GM21447 (cell line): ENCODE data around the gene OR2AJ1.

Source experiments
- ATAC-seq: cut with Tn5 transposase; IDR thresholded peaks from one replicate; pipeline ENCODE4 v1.9.1; 2021; ENCODE audit not compliant: unreplicated experiment

Gene OR2AJ1, protein sequence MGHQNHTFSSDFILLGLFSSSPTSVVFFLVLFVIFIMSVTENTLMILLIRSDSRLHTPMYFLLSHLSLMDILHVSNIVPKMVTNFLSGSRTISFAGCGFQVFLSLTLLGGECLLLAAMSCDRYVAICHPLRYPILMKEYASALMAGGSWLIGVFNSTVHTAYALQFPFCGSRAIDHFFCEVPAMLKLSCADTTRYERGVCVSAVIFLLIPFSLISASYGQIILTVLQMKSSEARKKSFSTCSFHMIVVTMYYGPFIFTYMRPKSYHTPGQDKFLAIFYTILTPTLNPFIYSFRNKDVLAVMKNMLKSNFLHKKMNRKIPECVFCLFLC

DNA sequence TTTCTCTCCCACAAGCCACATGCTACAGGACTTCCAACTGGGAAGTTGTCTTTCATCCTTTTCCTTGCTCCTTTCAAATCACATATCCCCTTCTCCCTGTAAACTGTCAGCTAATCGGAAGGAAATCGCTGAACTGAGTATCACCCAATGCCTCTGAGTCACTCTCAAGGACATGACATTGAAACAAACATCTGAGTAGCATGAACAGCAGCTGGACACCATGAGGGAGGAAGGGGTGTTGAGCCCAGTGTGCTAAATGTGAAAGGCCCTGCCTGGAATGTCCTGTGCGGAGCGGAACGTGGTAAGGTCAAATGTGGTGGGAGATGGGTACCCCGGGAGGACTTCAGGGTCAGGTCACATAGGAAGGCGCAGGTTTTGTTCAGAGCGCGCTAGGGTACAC is at the start of gene OR2AJ1:
OR2AJ1 (plus strand) TSS at position 22 of the 400 bp plus-strand sequence. CDS start 8,880 bp downstream, outside the sequence.
- no peak for ATAC-seq

DNA sequence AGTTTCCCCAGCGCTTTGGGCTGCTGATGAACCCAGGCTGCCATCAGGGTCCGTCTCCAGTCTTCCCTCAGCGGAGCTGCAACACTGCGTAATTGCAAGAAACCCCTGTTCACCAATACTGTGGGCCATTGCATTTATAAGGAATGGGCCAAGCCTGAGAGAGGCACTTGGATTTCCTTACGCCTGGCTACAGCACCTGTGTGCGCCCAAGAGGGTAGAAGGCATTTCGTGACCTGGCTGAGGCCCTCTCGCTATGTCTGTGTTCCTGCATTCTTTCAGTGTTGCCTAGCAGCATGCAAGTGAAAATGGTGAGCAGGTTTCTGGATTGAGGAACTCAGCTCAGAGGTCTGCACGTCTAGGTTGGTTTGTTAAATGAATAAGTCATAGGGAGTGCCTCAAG is 41.3 kb upstream of the OR2AJ1 start:
- no peak for ATAC-seq

DNA sequence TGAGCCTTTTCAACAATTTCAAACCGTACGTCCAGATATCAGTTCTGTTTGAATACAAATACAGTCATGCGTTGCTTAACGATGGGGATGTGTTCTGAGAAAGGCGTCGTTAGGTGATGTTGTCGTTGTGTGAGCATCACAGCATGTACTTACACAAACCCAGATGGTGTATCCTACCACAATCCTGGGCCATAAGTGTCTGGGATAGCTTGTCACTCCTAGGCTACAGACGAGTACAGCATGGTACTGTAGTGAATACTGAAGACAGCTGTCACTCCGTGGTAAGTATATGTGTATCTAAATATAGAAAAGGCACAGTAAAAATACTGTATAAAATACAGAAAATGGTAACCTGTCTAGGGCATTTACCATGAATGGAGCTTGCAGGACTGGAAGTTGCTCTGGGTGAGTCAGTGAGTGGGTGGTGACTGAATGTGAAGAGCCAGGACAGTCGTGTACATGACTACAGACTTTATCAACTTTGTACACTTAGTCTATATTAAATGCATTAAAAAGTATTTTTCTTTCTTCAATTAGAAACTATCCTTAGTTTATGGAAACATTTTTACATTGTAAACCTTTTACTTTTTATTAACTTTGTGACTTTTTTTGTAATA is 39.8 kb upstream of the OR2AJ1 start:
- no peak for ATAC-seq

DNA sequence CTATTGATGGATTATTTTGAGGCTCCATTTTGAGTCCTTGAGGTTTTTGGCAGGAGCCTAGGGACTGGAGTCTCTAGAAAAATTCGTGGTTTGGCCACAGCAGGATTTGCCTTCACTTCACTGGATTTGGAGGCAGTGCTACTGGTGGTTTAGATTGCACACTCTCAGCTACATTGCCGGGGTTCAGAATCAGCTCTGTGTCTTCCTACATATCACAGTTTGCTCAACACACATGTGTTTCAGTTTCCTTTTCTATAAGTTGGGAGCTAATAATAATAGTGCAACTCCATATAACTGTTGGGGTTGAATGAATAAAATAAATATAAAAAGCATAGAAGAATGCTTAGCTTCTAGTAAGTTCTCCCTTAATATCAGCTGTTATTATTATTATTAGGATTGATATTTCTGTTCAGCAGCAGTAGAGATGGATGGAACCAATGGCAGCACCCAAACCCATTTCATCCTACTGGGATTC is 29.5 kb upstream of the OR2AJ1 start, which contains the start of gene OR2W3:
OR2W3 (plus strand) TSS at position 425 of the 475 bp plus-strand sequence; CDS start at position 425, 0 bp downstream.
- no peak for ATAC-seq

DNA sequence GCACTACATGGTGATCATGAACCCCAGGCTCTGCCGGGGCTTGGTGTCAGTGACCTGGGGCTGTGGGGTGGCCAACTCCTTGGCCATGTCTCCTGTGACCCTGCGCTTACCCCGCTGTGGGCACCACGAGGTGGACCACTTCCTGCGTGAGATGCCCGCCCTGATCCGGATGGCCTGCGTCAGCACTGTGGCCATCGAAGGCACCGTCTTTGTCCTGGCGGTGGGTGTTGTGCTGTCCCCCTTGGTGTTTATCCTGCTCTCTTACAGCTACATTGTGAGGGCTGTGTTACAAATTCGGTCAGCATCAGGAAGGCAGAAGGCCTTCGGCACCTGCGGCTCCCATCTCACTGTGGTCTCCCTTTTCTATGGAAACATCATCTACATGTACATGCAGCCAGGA is 28.7 kb upstream of the OR2AJ1 start:
- no peak for ATAC-seq

DNA sequence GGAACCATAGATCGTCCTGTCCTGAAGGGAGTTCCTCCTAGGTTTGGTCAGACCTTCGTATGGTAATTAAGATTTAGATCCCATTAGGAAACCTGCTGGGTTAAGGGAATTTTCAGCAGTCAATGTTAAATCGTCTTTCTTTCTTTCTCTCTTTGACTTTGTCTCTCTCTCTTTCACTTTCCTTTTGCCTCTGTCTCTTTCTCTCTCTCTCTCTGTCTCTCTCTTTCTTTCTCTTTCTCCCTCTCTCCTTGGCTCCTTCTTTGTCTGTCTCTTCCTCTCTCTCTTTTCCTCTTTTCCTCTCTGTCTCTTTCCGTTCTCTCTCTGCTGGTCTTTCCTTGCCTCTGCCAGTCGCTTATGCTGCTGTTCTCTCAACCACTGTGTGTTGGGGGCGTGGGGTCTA is 20.6 kb upstream of the OR2AJ1 start:
- no peak for ATAC-seq

DNA sequence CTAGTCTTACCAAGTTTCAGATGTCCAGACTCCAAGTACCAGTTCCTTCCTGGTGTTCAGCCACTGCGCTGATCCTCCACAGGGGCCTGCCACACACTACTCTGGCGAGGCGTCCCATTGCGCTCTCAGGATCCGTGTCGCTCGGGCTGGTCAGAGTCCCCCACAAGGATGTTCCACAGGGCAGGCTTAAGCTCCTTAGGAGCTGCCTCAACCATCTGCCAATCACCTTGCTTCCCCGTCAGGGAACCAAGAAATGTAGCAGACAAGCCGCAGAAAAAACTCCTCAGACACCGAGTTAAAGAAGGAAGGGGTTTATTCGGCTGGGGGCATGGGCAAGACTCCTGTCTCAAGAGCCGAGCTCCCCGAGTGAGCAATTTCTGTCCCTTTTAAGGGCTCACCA is 19.5 kb upstream of the OR2AJ1 start:
- ATAC-seq, result no peak

DNA sequence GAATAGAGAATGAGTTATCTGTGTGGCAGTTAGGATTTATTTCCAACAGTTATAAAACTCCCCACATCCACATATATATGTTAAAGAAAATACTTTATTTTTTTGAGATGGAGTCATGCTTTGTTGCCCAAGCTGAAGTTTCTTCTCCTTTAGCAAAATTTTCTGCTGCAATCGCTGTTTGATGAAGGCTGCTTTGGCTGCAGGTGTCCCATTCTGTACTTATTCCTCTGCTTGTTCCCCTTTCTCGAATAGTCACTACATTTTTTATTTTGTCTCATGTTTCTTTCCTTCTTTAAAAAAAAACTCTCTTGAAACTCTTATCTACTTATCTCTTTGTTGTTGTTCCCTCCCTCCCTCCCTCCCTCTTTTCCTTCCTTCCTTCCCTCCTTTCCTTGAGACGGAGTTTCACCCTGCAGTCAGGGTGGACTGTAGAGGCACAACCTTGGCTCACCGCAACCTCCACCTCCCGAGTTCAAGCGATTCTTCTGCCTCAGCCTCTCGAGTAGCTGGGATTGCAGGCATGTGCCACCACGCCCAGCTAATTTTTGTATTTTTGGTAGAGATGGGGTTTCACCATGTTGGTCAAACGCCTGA is 18.7 kb upstream of the OR2AJ1 start:
- no peak for ATAC-seq

DNA sequence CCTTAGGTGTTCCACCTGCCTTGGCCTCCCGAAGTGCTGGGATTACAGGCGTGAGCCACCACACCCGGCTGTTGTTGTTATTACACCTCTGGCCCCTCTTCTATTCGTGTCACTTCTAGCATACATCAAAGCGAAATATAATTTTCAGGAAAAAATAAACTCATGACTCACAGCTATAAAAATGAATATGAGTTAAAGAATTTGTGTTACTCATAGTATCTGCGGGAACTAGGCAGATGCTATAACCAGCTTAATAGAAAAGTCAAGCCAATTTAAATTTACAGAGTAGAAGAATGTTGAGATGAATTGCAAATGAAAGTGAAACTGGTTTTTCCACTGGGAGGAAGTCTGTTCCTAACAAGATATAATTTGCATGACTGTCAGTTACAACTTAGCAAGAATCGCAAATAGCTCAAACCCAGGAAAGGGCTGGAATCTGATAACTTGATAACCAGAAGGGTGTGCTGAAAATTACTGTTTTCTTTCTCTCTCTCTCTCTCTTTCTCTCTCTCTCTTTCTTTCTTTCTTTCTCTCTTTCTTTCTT is 18.1 kb upstream of the OR2AJ1 start:
- ATAC-seq, result no peak

DNA sequence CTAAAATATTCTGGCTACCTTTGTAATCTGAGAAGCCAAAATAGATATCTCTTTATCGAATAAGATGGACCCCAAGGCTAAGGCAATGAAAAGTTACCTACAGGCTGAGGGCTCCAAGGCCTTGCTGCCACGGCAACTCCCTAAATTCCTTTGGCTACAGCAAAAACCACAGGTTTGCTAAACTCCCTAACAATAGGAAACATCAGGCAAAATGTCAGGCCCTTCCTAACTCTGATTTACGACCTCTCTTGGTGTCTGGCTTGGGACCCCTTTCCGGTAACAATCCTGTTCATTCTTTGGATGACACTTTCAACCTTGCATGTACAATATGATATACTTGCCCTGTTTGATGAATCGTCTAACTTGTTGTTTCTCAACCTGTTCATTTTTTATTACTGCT is 15.9 kb upstream of the OR2AJ1 start:
- ATAC-seq, result no peak

DNA sequence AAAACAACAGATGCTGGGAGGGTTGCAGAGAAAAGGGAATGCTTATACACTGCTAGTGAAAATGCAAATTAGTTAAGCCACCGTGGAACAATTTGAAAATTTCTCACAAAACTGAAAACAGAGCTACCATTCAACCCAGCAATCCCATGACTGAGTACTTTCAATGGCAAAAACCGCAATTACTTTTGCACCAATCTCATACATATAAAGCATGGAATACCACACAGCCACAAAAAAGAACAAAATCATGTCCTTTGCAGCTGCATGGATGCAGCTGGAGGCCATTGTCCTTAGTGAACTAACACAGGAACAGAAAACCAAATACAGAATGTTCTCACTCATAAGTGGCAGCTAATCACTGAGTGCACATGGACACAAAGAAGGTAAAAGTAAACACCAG is 10.9 kb upstream of the OR2AJ1 start:
- ATAC-seq, result no peak

DNA sequence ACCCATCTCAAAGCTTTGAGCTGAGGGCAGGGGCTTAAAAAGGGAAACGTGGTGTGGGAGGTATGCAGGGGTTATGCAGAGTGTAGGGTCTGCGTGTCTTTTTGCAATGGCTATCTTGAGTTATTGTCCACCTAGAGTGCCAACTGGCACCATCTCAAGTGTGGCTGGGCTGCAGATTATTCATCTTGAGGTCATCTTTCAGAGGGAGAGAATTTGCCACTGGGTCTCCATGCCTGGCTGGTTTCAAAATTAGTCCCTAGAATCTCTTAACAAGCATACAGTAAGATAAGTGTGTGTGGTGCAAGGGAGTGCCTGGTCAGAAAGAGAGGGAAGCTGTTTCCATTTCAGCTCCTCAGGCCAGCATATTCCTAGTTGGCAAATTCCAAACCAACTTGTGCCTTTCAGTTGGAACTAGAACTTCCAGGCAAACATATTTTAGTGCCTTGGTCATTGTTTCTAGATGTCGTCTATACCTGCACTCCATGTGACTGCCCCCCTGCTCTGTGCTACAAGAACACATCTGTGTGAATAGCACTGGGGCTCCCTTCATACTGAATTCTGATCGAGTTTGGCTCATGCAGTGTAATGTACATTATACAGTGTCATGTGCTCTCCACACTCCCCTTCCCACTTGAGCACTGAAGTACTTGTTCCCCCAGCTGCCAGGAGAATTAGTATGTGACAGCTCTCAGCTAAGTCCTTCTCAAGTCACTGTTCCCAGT is 9.6 kb upstream of the OR2AJ1 start:
- no peak for ATAC-seq

DNA sequence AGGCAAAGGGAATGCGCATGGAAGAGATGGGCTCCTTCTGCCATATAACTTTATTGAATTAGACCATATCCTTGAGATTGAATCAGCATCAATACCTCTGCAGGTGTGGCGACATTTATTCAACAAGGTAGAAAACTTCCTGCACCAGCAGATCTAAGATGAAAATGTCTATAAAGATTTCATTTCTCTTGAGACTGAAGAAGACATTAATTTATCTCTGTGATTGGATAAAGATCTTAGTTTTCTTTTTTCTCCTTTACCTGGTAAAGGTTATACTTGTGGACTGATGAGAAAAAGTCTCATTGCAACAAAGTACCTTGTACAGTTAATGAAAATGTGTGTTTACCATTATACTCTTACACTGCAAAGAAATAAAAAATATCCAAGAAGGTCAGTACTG is 4.7 kb upstream of the OR2AJ1 start, which contains the start of gene OR2T8:
OR2T8 (plus strand) TSS at position 301 of the 400 bp plus-strand sequence. CDS start 766 bp downstream, outside the sequence.
- no peak for ATAC-seq

DNA sequence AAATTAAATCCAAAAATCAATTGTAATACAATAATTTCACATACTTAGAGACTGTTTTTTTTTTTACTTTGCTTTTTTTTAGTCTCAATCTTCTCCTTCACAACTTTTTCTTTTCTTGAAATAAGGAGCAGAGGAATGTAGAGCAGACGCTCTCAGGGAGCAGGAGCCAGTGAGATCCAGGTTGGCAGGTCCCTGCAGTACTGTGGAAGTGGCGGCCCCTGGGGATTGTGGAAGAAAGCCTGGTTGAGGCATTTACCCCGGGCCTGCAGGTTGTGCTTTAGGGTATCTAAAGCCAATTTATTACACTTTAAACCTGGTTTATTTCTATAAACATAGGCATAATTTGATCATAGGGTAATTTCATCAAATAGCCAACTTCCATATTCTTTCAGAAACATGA is 748 bp upstream of the OR2AJ1 start:
- no peak for ATAC-seq

DNA sequence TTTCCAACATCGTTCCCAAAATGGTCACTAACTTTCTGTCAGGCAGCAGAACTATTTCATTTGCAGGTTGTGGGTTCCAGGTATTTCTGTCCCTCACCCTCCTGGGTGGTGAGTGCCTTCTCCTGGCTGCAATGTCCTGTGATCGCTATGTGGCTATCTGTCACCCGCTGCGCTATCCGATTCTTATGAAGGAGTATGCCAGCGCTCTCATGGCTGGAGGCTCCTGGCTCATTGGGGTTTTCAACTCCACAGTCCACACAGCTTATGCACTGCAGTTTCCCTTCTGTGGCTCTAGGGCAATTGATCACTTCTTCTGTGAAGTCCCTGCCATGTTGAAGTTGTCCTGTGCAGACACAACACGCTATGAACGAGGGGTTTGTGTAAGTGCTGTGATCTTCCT is 9.3 kb downstream of the OR2AJ1 start:
- no peak for ATAC-seq

DNA sequence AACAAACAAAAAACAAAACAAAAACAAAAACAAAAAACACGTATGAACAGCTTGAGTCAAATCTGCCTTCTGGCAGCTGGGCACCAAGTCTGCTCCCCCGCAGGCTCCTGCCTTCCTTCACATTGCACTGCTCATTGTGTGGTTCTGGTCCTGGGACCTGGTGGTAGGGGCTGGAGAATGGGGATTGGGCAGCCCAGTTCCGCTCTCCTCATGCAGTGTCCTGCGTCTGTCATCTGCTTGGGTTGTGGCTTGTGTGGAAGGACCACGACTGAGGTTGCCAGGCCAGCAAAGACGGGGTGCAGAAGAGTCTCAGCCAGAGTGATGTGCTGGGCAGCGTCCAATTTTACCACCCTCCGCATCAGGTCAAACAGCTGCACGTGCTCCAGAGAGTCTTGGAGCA is 11.1 kb downstream of the OR2AJ1 start:
- ATAC-seq, result no peak

DNA sequence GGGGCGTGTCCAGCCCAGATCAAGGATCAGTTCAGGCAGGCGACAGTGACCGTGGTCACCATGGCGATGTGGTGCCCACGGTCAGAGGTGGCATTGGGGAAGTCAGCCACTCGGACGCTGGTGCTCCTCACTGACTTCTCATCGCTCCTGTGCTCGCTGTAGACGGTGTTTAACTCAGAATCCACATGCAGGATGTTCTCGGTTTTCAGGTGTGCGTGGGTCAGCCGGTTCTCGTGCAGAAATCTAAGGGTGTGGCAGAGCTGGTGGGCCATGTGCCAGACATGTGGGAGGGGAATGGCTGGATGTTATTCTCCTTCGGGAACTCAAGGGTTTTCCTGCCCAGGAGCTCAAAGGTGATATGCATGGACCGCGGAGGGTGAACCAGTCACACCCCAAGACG is 11.7 kb downstream of the OR2AJ1 start:
- ATAC-seq, result no peak

DNA sequence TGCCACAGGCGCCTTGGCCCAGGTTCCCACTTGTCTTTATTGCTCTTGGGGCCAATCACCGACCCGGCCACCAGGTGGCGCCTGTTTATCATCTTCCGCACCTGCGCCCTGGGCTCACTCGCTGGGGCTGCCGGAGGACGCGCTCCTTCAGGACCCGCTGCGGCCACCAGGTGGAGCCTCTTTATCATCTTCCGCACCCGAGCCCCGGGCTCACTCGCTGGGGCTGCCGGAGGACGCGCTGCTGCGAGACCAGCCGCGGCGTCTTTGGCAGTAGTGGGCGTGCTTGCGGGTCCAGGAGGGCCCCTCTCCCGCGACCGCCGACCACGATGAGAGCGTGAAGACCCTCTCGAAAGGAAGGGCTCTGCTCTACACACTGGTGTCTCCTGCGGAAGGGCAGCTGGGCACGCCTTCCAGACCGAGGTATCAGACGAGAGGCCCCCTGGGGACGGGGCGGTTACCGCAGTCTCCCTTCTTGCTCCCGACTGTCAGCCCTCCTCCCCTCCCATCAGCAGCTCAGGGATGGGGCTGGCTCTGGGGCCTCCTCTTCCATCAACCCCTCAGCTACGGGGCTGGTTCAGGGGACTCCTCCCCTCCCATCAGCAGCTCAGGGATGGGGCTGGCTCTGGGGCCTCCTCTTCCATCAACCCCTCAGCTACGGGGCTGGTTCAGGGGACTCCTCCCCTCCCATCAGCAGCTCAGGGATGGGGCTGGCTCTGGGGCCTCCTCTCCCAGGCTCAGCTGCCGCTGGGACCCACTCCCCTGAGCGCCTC is 12.5 kb downstream of the OR2AJ1 start:
- ATAC-seq, result peak; percentile 99

DNA sequence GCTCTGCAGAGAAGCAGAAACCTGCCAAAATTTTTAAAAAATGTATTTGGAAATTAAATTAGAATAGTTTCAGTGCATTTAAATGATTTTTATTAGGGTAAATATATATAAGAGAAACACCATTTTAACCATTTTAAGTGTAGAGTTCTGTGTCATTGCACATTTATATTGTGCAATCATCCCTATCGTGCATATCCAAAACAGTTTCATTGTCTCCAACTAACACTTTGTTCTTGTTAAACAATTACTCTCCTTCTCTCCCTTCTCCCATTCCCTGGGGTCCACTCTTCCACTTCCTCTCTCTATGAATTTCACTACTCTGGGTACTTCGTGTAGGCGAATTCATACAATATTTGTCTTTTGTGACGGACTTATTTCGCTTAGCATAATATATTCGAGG is 17.9 kb downstream of the OR2AJ1 start:
- ATAC-seq, result no peak

DNA sequence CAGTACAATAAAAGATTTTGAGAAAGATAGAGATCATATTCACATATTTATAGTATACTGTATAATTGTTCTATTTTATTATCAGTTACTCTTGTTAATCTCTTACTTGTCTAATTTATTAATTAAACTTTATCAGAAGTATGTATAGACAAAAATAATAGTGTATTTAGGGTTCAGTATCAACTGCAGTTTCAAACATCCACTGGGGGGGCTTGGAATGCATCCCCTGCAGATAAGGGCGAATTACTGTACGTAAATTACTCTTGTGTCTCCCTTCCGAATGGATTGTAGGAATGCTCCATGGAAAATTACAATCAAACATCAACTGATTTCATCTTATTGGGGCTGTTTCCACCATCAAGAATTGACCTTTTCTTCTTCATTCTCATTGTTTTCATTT is 23.9 kb downstream of the OR2AJ1 start, which contains the start of gene OR2L8:
OR2L8 (plus strand) TSS at position 301 of the 400 bp plus-strand sequence; CDS start at position 301, 0 bp downstream.
- no peak for ATAC-seq
